ENCODE measurements around the gene TFAP2D.

Gene TFAP2D

DNA sequence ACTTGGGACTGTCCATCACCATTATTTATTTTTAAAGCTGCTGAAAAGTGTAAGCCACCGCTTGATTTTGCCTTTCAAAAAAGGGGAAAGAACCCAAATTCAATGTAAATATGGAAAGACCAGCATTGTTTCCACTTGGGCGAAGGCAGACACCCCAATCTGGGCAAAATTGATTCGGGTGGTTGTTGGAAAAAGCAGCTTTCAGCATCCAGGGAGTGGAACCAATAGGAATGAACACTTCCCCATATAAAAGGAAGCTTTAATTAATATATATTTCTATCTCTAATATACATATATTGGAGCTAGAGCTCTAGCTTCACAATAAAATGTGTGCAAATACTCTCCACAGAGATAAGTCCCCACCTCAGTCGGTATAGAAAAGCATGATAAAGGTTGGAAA lies at the start of gene TFAP2D:
Gene TFAP2D, plus strand, starts transcription at position 301 of the 400 bp plus-strand sequence. CDS start 530 bp downstream, outside the sequence.
- DNase-seq = no peak

DNA sequence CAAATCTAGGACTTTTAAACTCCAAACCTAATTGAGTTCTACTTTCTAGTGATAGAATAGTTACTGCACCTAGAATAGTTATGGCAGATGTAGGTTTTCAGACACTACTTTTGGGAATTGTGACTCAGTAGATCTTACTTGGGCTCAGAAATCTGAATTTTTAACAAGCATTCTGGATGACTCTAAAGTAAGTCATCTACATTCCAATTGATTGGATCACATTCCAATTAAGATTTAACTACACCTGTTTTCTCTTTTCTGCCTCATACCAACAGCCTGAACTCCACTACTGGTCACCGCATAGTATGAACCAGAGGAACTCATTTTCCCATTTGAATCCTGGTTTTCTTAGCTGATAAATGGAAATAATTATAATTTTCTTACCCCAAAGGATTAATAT lies 49.5 kb upstream of the TFAP2D start:
- no peak for DNase-seq

DNA sequence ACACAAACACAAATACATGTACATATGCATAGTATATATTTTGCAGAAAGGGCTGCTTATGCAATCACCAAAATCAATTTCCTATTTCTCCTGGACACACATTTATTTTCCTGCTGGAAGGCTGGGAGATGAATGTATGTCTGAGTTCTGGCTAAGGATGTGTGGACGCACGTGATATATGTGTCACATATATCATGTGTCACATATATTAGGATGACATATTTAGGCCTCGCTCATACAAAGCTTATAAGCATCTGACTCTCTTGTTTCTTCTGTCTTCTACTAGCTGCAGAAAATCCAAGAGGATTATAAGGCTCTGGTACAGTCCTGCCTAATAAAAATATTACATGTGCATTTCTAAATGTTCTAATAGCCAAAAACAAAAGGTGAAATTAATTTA lies 47.2 kb upstream of the TFAP2D start:
- no peak for DNase-seq

DNA sequence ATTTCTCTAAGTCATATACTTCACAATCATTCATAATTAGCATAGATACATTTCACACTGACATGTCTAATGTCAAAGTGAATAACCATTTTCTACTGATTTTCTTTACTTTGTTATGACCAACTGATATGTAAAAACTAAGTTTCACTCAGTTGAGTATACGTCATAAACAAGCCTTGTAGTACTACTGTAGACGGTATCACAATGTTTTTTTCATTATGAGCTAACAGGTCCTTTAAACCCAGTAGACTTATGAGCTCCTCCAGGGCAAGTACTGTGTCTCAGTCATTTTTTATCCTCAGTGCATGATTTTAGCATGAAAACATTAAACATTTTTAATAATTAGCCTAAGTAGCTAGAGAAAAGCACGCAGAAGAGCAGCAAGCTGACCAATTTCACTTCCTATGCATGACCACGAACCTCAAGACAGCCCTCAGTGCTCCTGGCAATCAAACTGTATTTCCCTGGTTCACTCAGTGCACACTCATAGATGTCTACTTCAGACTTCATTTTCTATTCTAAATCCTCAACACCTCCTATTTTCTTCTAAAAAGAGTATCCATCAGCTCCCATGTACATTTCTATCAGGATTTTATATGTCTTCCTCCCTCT lies 32.0 kb upstream of the TFAP2D start:
- no peak for DNase-seq

DNA sequence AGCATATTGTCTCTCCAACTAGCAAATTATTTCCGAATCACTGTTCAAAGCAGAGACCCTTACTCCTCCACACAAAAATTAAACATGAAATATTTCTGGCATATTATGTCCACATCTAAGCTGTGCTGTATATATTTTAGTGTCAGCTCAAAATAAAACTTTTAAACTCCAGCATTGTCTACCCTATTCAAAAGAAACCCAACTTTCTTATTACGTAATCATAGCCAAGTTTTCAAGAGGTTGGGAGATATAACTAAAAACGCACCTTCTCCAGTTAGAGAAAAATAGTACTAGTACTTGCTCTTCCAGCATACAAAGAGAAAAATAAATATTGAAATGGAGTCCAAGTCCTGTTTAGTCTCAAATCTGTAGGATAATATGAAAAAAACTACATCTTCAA lies 24.1 kb upstream of the TFAP2D start:
- DNase-seq = no peak

DNA sequence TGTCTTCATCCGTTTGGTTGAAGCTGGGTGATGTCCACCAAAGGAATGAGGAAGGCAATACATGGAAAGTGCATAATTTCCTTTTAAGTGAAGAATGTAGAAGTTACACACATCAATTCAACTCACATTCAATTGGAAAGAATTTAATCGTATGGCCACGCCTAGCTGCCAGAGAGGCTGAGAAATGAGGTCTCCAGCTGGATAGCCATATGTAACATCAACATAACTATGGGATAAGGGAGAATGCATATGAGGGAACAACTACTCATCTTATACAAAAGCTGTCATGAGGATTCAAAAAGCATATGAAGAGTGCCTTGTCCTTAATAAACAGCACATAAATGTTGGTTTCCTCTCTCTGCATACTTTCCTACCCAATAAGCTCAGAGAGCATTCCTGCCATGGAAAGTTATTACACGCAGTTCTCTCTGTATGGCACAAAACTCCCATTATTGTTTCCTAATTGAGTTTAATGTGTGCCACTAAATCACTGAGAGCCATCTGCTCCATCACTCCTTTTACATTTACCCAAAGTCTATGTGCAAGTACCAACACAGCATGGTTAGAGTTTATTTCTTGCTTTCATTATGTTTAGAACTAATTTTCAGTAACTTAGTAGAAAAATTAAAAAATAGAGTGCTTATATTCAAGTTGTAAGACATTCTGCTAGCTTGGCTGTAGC lies 21.4 kb upstream of the TFAP2D start:
- DNase-seq = no peak

DNA sequence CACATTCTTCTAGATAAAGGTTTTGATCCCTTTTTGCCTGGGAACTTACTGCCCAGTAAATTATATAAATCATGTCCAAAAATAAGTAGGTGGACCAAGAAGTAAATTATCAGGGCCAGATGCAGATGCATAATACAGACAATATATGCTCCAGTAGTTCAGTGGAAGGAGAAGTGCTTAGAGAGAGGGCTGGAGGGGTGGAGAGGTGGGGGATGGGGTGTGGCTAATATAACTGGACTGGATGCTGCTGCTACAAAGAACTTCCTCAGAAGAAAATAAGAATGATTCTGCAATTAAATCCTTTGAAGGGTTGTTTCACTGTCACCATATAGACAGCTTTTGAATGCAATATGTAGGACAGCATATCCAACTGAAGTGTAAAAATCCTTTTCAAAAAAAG lies 14.8 kb upstream of the TFAP2D start:
- no peak for DNase-seq

DNA sequence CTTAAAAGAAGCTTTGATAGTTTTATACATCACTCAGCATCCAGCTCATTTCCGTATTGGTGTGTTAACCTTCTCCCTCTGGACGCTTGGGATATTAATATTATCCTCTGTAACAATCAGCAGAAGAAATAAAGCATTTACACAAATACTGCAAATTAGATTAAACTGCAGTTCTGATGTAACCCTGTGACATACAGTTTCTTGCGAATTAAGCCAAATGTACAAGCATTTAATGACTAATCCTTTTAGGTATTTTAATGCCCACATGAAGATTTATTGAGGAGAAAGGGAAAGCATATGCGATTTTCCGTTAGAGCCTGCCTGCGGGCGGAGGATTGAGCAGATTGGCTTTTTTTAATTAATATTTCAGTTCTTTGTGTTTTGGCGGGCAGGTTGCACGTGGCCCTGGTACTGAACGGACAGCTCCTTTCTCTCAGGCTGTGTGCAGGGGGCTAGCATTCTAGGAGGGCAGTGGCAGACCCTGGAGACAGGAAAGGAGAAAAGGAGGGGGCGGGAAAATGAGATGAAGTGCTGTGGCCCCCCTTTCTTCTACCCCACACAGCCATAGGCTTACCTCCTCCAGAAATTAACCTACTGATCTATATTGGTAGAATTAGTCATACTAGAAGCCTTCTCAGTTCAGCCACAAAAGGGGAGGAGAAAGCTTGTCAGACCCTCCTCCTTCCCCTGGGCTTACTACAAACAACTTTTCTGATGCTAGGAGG lies 14.1 kb upstream of the TFAP2D start:
- DNase-seq = no peak

DNA sequence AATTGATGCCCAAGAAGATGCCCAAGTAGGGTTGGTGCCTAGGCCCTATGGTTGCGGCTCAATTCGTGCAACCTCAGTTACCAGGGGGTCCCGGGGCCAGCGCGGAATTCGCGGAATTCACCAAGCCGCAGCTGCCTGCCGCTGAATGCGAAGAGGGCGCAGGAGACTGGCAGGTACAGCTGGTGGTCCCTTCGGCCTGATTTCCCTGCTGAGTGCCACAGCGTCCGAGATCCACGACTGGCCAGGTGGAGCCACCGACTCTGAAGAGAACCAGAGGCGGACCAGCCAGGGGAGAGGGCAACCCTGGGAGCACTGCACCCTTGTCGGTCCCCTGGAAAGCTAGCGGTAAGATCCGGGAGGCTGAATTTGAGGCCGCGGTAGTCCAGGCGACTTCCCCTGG lies 6.8 kb upstream of the TFAP2D start:
- no peak for DNase-seq

DNA sequence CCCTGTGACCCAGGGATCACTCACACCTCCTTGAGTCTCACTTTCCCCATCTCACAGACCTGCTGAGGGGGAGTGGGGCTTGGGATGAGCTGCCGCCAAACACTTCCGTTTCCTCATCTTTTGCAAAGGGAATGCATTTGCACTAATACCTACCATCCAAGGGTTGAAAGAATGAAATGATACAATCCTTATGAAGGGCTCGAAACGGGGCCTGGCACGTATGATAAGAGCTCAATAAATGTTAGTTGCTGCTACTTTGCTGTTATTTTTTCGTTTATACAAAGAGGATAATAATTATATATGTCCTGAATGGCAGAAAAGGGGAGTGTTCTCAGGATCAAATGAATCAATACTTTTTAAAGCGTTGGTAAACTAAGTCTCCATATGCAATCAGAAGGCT lies 6.1 kb upstream of the TFAP2D start:
- no peak for DNase-seq

DNA sequence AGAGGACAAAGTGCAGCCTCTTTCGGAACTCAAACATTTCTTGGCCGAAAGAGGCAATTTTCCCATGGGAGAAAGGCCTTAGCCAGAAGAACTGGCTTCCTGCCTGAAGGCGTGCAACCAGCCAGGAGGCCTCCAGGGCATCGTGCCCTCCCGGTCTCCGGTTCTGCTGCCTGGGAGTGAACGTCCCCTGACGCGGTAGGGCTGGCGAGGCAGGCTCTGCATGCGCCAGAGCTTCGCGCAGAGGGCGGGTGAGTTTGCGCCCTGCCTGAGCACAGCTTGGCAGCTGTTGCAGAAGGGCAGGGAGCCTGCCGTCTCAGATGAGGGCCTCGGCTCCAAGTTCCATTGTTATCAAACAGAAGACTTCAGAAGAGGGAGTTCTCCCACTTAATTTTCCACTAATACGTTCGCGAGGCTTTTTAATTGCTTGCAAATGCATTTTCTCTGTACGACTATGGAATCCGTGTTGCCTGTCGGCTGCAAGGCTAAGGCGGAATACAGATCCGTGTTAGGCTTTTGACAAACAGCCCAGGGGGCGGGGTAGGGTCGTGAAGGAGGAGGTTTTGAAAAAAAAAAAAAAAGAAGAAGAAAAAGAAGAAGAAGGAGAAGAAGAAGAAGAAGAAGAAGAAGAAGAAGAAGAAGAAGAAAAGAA lies 5.5 kb upstream of the TFAP2D start:
- DNase-seq = no peak

DNA sequence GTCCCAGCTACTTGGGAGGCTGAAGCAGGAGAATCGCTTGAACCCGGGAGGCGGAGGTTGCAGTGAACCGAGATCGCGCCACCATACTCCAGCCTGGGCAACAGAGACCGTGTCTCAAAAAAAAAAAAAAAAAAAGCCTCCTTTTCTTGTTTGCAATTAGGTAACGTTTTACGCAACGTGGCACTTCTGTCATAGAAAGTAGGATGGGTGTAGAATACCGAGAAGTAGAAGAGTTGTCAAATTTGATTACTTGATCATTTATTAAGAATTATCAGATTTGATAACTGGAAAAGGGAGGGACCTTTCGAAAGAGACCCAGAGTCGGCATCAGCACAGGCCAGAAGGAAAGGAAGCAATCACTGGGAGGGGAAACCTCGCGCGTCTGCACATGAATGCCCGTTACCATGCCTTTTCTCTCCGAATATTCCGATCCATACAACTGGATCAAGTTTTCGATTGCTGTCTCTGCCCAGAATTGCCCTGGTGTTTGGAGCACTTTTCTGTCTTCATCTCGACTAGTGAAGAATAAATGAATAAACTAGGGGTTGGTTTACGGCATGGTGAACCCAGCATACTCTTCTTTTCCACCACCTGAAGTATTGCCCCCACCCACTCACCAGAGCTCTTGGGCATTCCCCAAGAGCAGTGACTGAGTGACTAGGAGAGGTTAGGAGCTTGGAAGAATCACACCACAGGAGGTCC lies 4.5 kb upstream of the TFAP2D start:
- no peak for DNase-seq

DNA sequence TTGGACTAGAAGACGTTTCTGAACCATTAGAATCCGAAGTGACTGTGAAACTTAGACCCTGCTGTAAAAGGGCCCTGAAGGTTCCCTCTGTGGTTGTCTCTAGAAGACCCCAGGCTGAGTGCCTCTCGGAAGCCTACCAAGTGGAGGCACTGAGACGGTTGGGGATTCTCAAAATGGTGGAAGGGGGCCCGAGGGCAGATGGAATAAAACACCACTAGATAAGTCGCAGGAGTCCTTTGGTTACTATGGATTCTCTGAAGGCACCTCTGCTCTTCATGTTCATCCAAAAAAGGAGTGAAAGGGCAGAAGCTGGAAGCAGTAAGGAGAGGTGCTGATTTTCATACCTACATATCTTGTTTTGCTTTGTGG lies 4.0 kb upstream of the TFAP2D start:
- no peak for DNase-seq

DNA sequence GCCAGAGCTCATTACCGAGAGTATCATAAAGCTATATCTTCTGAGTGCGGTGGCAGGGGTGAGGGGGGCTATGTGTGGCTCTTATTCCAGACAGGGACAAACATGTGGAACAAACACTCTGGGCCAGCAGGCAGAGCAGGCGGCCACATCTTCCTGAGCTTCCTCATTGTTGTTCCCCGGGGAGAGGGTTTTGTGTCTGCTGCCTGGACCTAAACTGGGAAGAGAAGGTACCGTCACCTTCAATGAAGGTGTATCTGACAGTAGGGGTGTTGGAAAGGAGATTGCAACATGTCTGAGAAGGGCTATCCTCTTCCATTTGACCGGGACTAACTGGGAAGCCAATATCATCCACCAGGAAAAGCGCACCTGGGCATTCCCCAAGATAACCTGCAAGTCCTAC lies 1.6 kb upstream of the TFAP2D start:
- DNase-seq = no peak

DNA sequence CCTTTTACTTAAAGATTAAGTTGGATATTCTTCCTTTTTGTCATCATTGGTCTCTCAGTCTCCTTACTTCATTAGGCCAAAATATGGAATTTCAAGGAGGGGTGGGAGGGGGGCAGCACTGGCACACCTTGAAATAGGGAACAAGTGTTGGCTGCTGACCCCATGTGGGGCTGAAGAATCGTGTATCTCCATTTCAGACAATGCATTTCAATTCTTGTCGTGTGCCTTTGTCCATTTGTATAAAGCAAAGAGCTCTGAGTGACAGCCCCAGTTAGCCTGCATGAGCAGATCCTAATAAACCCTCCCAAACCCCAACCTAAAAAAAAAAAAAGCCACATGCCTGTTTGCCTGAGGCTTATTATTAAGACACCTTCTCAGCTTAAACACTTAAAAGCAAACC lies 1.0 kb upstream of the TFAP2D start:
- no peak for DNase-seq

DNA sequence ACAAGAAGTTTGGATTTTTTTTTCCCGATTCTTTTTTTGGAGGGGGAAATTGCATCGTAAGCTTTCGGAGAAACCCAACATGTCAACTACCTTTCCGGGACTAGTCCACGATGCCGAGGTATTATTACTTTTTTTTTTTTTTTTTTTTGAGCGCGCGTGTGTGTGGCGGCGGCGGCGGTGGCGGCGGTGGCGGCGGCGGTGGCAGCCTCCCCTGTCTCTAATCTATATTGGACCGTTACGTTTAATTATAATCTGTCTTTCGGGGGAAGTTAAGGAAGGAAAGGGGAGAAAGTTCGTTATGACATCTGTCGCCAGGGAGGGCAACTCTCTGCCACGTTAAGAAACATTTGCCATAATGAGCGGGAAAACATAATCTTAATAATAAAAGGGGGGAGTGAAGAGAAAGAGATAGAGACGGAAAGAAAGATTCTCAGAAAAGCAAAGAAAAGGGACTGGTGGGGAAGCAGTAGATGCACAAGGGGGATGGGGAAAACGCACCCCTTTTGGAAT lies 706 bp downstream of the TFAP2D start:
- no peak for DNase-seq

DNA sequence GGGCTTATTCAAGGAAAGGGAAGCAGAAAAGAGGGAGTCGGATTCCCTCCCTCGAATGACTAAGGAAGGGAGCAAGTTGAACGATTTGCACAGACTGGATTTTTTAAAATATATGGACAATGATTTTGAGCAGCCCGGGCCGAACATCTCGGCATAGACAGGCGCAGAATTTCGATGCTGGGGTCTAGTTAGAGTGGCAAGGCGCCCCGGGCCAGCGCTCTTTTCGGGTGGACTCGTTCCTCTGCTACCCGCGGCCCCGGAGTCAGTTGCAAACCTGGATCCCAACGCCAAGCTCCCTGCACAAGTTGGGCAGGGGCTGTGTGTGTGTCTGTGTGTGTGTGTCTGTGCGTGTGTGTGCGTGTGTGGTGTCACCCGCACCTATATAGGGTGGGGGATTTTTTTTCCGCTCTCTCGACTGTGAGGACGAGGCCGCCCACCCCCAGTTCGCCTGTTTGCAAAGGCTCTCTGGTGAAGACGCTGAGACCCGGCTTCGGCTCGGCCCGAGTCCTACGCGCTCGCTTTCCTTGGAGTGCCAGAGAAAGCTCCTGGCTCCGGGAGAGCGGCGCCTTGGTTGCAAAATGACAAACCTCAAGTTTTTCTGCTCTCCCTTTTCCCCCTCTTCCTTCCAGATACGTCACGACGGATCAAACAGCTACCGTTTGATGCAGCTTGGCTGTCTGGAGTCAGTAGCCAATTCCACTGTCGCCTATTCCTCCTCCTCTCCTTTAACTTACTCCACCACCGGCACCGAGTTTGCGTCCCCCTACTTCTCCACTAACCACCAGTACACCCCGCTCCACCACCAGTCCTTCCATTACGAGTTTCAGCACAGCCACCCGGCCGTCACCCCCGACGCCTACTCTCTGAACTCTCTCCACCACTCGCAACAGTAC lies 1.4 kb downstream of the TFAP2D start:
- no peak for DNase-seq

DNA sequence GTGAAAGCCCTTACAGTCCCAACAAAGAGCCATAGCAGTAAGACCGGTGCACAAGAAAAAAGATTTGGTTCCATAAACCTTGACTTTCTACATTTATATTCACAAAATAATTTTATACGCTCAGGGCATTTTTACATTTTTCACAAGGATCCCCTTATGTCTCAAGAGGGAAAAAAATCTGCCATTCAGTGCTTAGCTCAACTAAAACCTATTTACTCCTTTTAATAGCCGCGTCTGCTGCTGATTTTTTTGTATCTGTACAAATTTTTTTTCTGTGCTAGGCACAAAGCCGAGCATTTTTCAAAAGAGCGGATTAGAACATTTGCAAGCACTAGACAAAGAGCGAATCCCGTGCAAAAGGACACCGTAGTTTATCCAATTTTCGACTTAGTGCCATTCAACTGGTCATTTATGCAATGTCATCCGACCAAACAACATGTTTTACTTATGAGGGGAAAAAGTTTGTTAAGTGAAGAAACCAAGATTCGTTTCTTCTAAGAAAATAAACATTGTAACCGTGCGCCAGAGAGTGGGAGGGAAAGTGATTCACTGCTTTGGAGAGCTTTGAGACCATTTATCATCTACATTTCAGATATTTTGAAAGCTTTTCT lies 3.7 kb downstream of the TFAP2D start:
- DNase-seq = no peak

DNA sequence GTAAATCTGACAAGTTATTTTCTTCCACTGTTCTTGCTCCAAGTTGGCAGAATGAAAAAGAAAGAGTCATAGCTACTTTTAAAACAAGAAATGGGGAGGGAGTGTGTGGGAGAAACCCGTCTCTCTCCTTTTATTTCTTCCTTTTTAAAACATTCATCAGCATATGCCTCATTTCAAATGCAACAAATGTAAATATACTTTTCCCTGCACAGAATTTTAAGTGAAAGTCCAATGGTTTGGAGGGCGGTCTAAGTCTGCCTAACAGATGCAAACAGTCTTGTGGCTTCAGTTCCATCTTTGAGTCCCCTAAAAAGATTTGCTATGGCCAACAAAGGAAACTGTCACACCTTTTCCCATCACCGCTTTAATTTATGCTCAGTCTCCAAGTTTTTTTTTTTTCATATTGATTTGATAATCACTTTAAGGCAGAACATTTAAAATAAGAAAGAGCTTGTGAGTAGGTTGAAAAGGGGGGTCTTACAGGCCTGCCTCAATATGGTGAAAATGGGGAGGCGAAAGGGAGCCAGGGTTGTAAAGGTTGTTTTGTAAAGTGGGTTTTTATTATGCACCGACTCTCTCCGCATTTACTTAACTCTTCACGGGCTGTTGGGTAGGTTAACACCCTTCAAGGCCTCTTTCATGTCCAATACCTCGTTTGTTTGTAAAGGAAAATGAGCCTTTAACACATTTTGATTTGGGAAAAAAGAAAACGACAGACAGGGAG lies 4.6 kb downstream of the TFAP2D start:
- DNase-seq = no peak

DNA sequence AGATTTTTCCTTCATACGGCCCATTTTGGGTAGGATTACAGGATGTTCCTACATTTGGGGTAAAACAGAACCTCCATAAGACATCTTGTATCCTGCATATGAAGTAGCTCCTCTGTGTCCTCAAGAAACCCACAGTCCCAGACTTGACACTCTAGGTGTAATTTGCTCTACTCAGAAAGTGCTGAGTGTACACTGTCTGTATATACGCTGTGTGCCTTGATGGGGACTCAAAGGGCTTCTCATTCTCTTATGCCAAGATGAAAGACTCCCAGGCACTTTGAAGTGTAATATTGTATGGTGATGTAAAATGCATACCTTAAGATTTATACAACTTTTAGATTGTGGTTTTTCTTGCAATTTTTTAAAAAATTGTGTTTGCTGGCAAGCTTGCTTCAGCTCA lies 5.2 kb downstream of the TFAP2D start:
- DNase-seq = no peak

DNA sequence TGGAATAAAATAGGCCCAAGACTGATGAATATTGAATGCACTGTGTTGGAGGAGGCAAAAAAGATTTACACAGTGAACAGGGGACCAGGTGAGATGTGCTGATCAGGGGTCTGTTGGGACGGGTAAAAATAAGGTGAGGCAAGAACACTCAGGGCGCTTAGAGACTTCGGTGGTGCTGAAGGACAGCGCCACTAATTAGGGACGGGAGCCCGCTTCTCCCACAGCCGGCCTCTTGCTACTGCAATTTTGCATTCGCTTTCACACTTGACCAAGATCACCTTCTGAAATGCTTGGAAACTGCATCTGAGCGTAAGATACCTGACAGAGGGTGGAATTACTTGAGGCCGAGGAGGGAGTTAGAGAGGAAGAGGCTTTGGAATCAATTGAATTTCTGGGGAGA lies 7.3 kb downstream of the TFAP2D start:
- no peak for DNase-seq

All from NCI-H226 (cell line).